Adipocyte (in vitro differentiated cells): ENCODE measurements around the gene DDX20.

Experiments used
- DNase-seq: peaks from one replicate; pipeline ENCODE4 v3.0.0-alpha.2; 2015; ENCODE audit warnings: low read depth
- H3K27me3 ChIP-seq: replicated peaks from 2 replicates; pipeline ENCODE4 v1.7.0; 2013; ENCODE audit warnings: mild to moderate bottlenecking, low read length, moderate library complexity; ENCODE audit not compliant: control insufficient read depth, insufficient read depth
- H3K36me3 ChIP-seq: 2 replicates; pipeline ENCODE4 v1.7.0; 2013; ENCODE audit warnings: low read length, mild to moderate bottlenecking, moderate library complexity; ENCODE audit not compliant: control insufficient read depth, insufficient read depth, severe bottlenecking
- H3K4me1 ChIP-seq: 2 replicates; pipeline ENCODE4 v1.7.0; 2013; ENCODE audit warnings: mild to moderate bottlenecking, low read length, moderate library complexity; ENCODE audit not compliant: control insufficient read depth, insufficient read depth
- H3K4me3 ChIP-seq: 2 replicates; pipeline ENCODE4 v1.7.0; 2013; ENCODE audit warnings: mild to moderate bottlenecking, low read length, moderate library complexity
- H3K9ac ChIP-seq: 2 replicates; pipeline ENCODE4 v1.7.0; 2013; ENCODE audit warnings: mild to moderate bottlenecking, low read length, moderate library complexity
- H3K9me3 ChIP-seq: 2 replicates; pipeline ENCODE4 v1.7.0; 2013; ENCODE audit warnings: mild to moderate bottlenecking, low read length, moderate library complexity; ENCODE audit not compliant: control insufficient read depth

Gene DDX20

GRCh38 chr1:111755331-111756123 is at the start of gene DDX20:
Gene DDX20 (plus strand): TSS chr1:111755901. CDS start chr1:111755925, 24 bp downstream.
- Histone ChIP-seq H3K9me3 (no peaks in the 10 kb centered on the region), H3K36me3 (peaks cover 7% of the 10 kb centered on the region), H3K4me1 (peaks cover 13% of the 10 kb centered on the region), H3K4me3 (peak within 1 kb of the TSS; percentile 87), H3K9ac (peak within 1 kb of the TSS; percentile 85), H3K27me3 (no peaks in the 10 kb centered on the region)
- DNase-seq: peak; percentile 99

GRCh38 chr1:111706921-111707320 is 48.8 kb upstream of the DDX20 start:
- H3K4me3 ChIP-seq: no peak overlapping the region
- no peaks in the 10 kb centered on the region for H3K9me3 ChIP-seq
- DNase-seq: peak; percentile 57
- H3K9ac ChIP-seq: no peak overlapping the region
- peaks cover 25% of the 10 kb centered on the region for H3K4me1 ChIP-seq
- H3K36me3 ChIP-seq: peaks cover 69% of the 10 kb centered on the region
- no peaks in the 10 kb centered on the region for H3K27me3 ChIP-seq

GRCh38 chr1:111707906-111708305 is 47.8 kb upstream of the DDX20 start:
- Histone ChIP-seq H3K36me3 (peaks cover 59% of the 10 kb centered on the region), H3K9me3 (no peaks in the 10 kb centered on the region), H3K4me1 (peaks cover 25% of the 10 kb centered on the region), H3K4me3 (no peak overlapping the region), H3K27me3 (no peaks in the 10 kb centered on the region), H3K9ac (peak overlapping the region; percentile 47)
- DNase-seq: peak; percentile 91

- no peak for DNase-seq
- no peak overlapping the region for H3K9ac ChIP-seq
- no peaks in the 10 kb centered on the region for H3K27me3 ChIP-seq
- H3K36me3 ChIP-seq: peaks cover 39% of the 10 kb centered on the region
- H3K9me3 ChIP-seq: no peaks in the 10 kb centered on the region
- peaks cover 20% of the 10 kb centered on the region for H3K4me1 ChIP-seq
- no peak overlapping the region for H3K4me3 ChIP-seq
Observed at GRCh38 chr1:111709986-111710385, 45.7 kb upstream of the DDX20 start.

GRCh38 chr1:111716333-111716732 is 39.4 kb upstream of the DDX20 start:
- H3K36me3 ChIP-seq: peaks cover 2% of the 10 kb centered on the region

GRCh38 chr1:111717450-111717849 is 38.3 kb upstream of the DDX20 start:
- H3K4me3 ChIP-seq: no peak overlapping the region
- H3K36me3 ChIP-seq: no peaks in the 10 kb centered on the region
- peaks cover 26% of the 10 kb centered on the region for H3K4me1 ChIP-seq
- no peak for DNase-seq
- no peaks in the 10 kb centered on the region for H3K27me3 ChIP-seq
- no peak overlapping the region for H3K9ac ChIP-seq
- H3K9me3 ChIP-seq: no peaks in the 10 kb centered on the region

More at GRCh38 chr1:111716333-111716732, 39.4 kb upstream of the DDX20 start:
- Histone ChIP-seq H3K9ac (no peak overlapping the region), H3K4me3 (no peak overlapping the region), H3K4me1 (peaks cover 15% of the 10 kb centered on the region), H3K27me3 (no peaks in the 10 kb centered on the region), H3K9me3 (no peaks in the 10 kb centered on the region)
- no peak for DNase-seq

- H3K4me1 ChIP-seq: peaks cover 38% of the 10 kb centered on the region
- H3K4me3 ChIP-seq: no peak overlapping the region
- H3K36me3 ChIP-seq: no peaks in the 10 kb centered on the region
- no peak for DNase-seq
- H3K27me3 ChIP-seq: no peaks in the 10 kb centered on the region
- H3K9me3 ChIP-seq: no peaks in the 10 kb centered on the region
- H3K9ac ChIP-seq: no peak overlapping the region
Observed at GRCh38 chr1:111719135-111719534, 36.6 kb upstream of the DDX20 start.

GRCh38 chr1:111719674-111720132 is 36.0 kb upstream of the DDX20 start:
- Histone ChIP-seq H3K36me3 (no peaks in the 10 kb centered on the region), H3K9ac (no peak overlapping the region), H3K27me3 (no peaks in the 10 kb centered on the region), H3K4me3 (no peak overlapping the region), H3K9me3 (no peaks in the 10 kb centered on the region), H3K4me1 (peaks cover 39% of the 10 kb centered on the region)
- DNase-seq: no peak

- H3K4me1 ChIP-seq: peaks cover 44% of the 10 kb centered on the region
- H3K4me3 ChIP-seq: no peak overlapping the region
- H3K9me3 ChIP-seq: no peaks in the 10 kb centered on the region
- H3K9ac ChIP-seq: no peak overlapping the region
- no peaks in the 10 kb centered on the region for H3K27me3 ChIP-seq
- H3K36me3 ChIP-seq: no peaks in the 10 kb centered on the region
- DNase-seq: no peak
Observed at GRCh38 chr1:111720274-111720976, 35.3 kb upstream of the DDX20 start.

- Histone ChIP-seq H3K9me3 (no peaks in the 10 kb centered on the region), H3K4me1 (peaks cover 45% of the 10 kb centered on the region), H3K36me3 (no peaks in the 10 kb centered on the region), H3K27me3 (no peaks in the 10 kb centered on the region), H3K9ac (no peak overlapping the region), H3K4me3 (no peak overlapping the region)
- DNase-seq: no peak
Observed at GRCh38 chr1:111720977-111721786, 34.5 kb upstream of the DDX20 start.
